ENCODE measurements around the gene DNM2.

Gene DNM2

GRCh38 chr19:10694706-10695307 lies 23.1 kb upstream of the DNM2 start:
- in situ Hi-C loops (cut with HindIII; ENCODE audit: low pct_unique_long_range_greater_than_20kb, low sequenced_read_pairs), result no loop called here
- DNase-seq (ENCODE audit: low read depth in 1 of 2, low spot score in 1 of 2), result no peak
- no peak for TF ChIP-seq JUND (IDR thresholded peaks at IDR 0.05; ENCODE audit: low read depth)

- in situ Hi-C loops (cut with HindIII; ENCODE audit: low pct_unique_long_range_greater_than_20kb, low sequenced_read_pairs), result no loop called here
- peak; percentile 89 to 95 for DNase-seq (ENCODE audit: low read depth in 1 of 2, low spot score in 1 of 2)
- no peak for TF ChIP-seq JUND (IDR thresholded peaks at IDR 0.05; ENCODE audit: low read depth)
These were observed 22.2 kb upstream of the DNM2 start for GRCh38 chr19:10695401-10696398.

- in situ Hi-C loops (cut with HindIII; ENCODE audit: low pct_unique_long_range_greater_than_20kb, low sequenced_read_pairs), result no loop called here
- no peak for TF ChIP-seq JUND (IDR thresholded peaks at IDR 0.05; ENCODE audit: low read depth)
- DNase-seq (ENCODE audit: low read depth in 1 of 2, low spot score in 1 of 2), result peak; percentile 14 to 60
These were observed 18.1 kb upstream of the DNM2 start for GRCh38 chr19:10699650-10700335.

GRCh38 chr19:10701955-10702525 lies 15.8 kb upstream of the DNM2 start:
- in situ Hi-C loops (cut with HindIII; ENCODE audit: low pct_unique_long_range_greater_than_20kb, low sequenced_read_pairs), result no loop called here
- no peak for DNase-seq (ENCODE audit: low read depth in 1 of 2, low spot score in 1 of 2)
- TF ChIP-seq JUND (IDR thresholded peaks at IDR 0.05; ENCODE audit: low read depth), result no peak

- in situ Hi-C loops (cut with HindIII; ENCODE audit: low pct_unique_long_range_greater_than_20kb, low sequenced_read_pairs), result no loop called here
- no peak for DNase-seq (ENCODE audit: low read depth in 1 of 2, low spot score in 1 of 2)
- no peak for TF ChIP-seq JUND (IDR thresholded peaks at IDR 0.05; ENCODE audit: low read depth)
These were observed 10.9 kb upstream of the DNM2 start for GRCh38 chr19:10706990-10707389.

GRCh38 chr19:10707440-10707839 lies 10.4 kb upstream of the DNM2 start:
- in situ Hi-C loops (cut with HindIII; ENCODE audit: low pct_unique_long_range_greater_than_20kb, low sequenced_read_pairs), result no loop called here
- no peak for TF ChIP-seq JUND (IDR thresholded peaks at IDR 0.05; ENCODE audit: low read depth)
- DNase-seq (ENCODE audit: low read depth in 1 of 2, low spot score in 1 of 2), result no peak

GRCh38 chr19:10708291-10708690 lies 9.6 kb upstream of the DNM2 start:
- no peak for TF ChIP-seq JUND (IDR thresholded peaks at IDR 0.05; ENCODE audit: low read depth)
- DNase-seq (ENCODE audit: low read depth in 1 of 2, low spot score in 1 of 2), result no peak
- in situ Hi-C loops (cut with HindIII; ENCODE audit: low pct_unique_long_range_greater_than_20kb, low sequenced_read_pairs), result no loop called here

GRCh38 chr19:10712045-10712444 lies 5.8 kb upstream of the DNM2 start:
- in situ Hi-C loops (cut with HindIII; ENCODE audit: low pct_unique_long_range_greater_than_20kb, low sequenced_read_pairs), result no loop called here
- no peak for DNase-seq (ENCODE audit: low read depth in 1 of 2, low spot score in 1 of 2)
- TF ChIP-seq JUND (IDR thresholded peaks at IDR 0.05; ENCODE audit: low read depth), result no peak

- TF ChIP-seq JUND (IDR thresholded peaks at IDR 0.05; ENCODE audit: low read depth), result no peak
- in situ Hi-C loops (cut with HindIII; ENCODE audit: low pct_unique_long_range_greater_than_20kb, low sequenced_read_pairs), result no loop called here
- no peak for DNase-seq (ENCODE audit: low read depth in 1 of 2, low spot score in 1 of 2)
These were observed 5.1 kb upstream of the DNM2 start for GRCh38 chr19:10712754-10713153.

GRCh38 chr19:10713317-10713716 lies 4.6 kb upstream of the DNM2 start:
- in situ Hi-C loops (cut with HindIII; ENCODE audit: low pct_unique_long_range_greater_than_20kb, low sequenced_read_pairs), result no loop called here
- DNase-seq (ENCODE audit: low read depth in 1 of 2, low spot score in 1 of 2), result no peak
- TF ChIP-seq JUND (IDR thresholded peaks at IDR 0.05; ENCODE audit: low read depth), result no peak

- DNase-seq (ENCODE audit: low read depth in 1 of 2, low spot score in 1 of 2), result no peak
- in situ Hi-C loops (cut with HindIII; ENCODE audit: low pct_unique_long_range_greater_than_20kb, low sequenced_read_pairs), result no loop called here
- no peak for TF ChIP-seq JUND (IDR thresholded peaks at IDR 0.05; ENCODE audit: low read depth)
These were observed 874 bp upstream of the DNM2 start for GRCh38 chr19:10717054-10717355.

Data from T47D (cell line).